ENCODE results near the gene PMM1.

- TF ChIP-seq CTCF (IDR thresholded peaks at IDR 0.05) (no peak), POLR2A (IDR thresholded peaks at IDR 0.05) (no peak)
These were observed 25.1 kb downstream of the PMM1 start for GRCh38 chr22:41564563-41564962.
